H1 (cell line): ENCODE data around the gene NPBWR2. TPM values are rescaled to one million over a fixed set of nuclear protein-coding genes. Genes with fewer than 3 reads are reported as not detected.

Source experiments
- CTCF ChIA-PET: fragments of 300-600 bp; sonication (Branson Sonifier 250); formaldehyde crosslinking; loops from one replicate; lab custom pipeline; 2021; ENCODE audit not compliant: partially characterized antibody; lab: Charles Lee
- POLR2A ChIA-PET: fragments of 300-600 bp; sonication (Branson Sonifier 250); formaldehyde crosslinking; loops from one replicate; lab custom pipeline; 2021; ENCODE audit warnings: inconsistent platforms; ENCODE audit not compliant: partially characterized antibody; lab: Charles Lee
- DNase-seq, 2 experiments: peaks; one replicate each; pipeline versions ENCODE4 v3.0.0 to v3.0.0-alpha.2; 2010 to 2022; ENCODE audit warnings: low spot score in 2 of 2, low read depth in 1 of 2, mixed read lengths in 1 of 2
- FAIRE-seq: peaks from 2 replicates; lab custom pipeline; 2011; peaks lifted over from hg19 to GRCh38; lab: Jason Lieb, UNC
- H2AFZ ChIP-seq: 2 replicates; pipeline ENCODE4 v1.8.1; 2012; ENCODE audit warnings: low read length, inconsistent platforms
- H2AK5ac ChIP-seq: 2 replicates; pipeline ENCODE4 v1.6.1; 2013; ENCODE audit warnings: low read depth, low read length
- H2BK120ac ChIP-seq: replicated peaks from 2 replicates; pipeline ENCODE3; 2013; ENCODE audit warnings: low read depth, low read length, inconsistent platforms
- H2BK12ac ChIP-seq: 2 replicates; pipeline ENCODE4 v1.6.1; 2013; ENCODE audit warnings: low read depth, low read length
- H2BK15ac ChIP-seq: 2 replicates; pipeline ENCODE4 v1.6.1; 2013; ENCODE audit warnings: low read length
- H2BK20ac ChIP-seq: 2 replicates; pipeline ENCODE4 v1.6.1; 2013; ENCODE audit warnings: low read length
- H2BK5ac ChIP-seq: 2 replicates; pipeline ENCODE4 v1.6.1; 2013; ENCODE audit warnings: low read depth, low read length
- H3K14ac ChIP-seq: 2 replicates; pipeline ENCODE4 v1.6.1; 2013; ENCODE audit warnings: inconsistent platforms; ENCODE audit not compliant: insufficient read length
- H3K18ac ChIP-seq: 2 replicates; pipeline ENCODE4 v1.6.1; 2013; ENCODE audit warnings: low read length; ENCODE audit errors: extremely low read depth
- H3K23ac ChIP-seq: 2 replicates; pipeline ENCODE4 v1.6.1; 2013; ENCODE audit warnings: inconsistent platforms; ENCODE audit not compliant: insufficient read length
- H3K23me2 ChIP-seq: 2 replicates; pipeline ENCODE4 v1.6.1; 2013; ENCODE audit warnings: low read depth, low read length
- H3K27ac ChIP-seq: 2 replicates; pipeline ENCODE4 v1.6.1; 2011; ENCODE audit warnings: low read depth, low read length, inconsistent platforms
- H3K27me3 ChIP-seq, 4 experiments: replicated peaks in 1 of 4; 1 replicate in 1 of 4; 2 replicates in 3 of 4; pipeline versions ENCODE4 v1.6.1 to v1.8.1; 2011 to 2013; ENCODE audit warnings: low read length in 3 of 4, mild to moderate bottlenecking in 3 of 4, inconsistent platforms in 2 of 4, mixed read lengths in 2 of 4, moderate library complexity in 1 of 4; ENCODE audit not compliant: control insufficient read depth in 3 of 4, insufficient read depth in 3 of 4; ENCODE audit errors: extremely low read depth in 1 of 4
- H3K36me3 ChIP-seq, 4 experiments: 2 replicates each; pipeline versions ENCODE4 v1.6.1 to v1.8.1; 2011 to 2013; ENCODE audit warnings: mild to moderate bottlenecking in 4 of 4, low read length in 3 of 4, moderate library complexity in 2 of 4, control low read depth in 1 of 4, inconsistent platforms in 1 of 4; ENCODE audit not compliant: insufficient read depth in 4 of 4, control insufficient read depth in 2 of 4
- H3K4ac ChIP-seq: replicated peaks from 2 replicates; pipeline ENCODE3; 2013; ENCODE audit warnings: low read length, low read depth, mixed read lengths, inconsistent platforms; ENCODE audit not compliant: insufficient read length
- H3K4me1 ChIP-seq, 4 experiments: replicated peaks in 1 of 4; 1 replicate in 1 of 4; 2 replicates in 3 of 4; pipeline versions ENCODE4 v1.6.1 to v1.8.1; 2011 to 2013; ENCODE audit warnings: low read length in 3 of 4, inconsistent platforms in 2 of 4, mixed read lengths in 1 of 4; ENCODE audit not compliant: insufficient read depth in 4 of 4, control insufficient read depth in 3 of 4
- H3K4me2 ChIP-seq, 2 experiments: 2 replicates each; pipeline versions ENCODE4 v1.6.1 to v1.8.1; 2011 to 2013; ENCODE audit warnings: low read depth in 2 of 2, low read length in 2 of 2, control low read depth in 1 of 2, inconsistent platforms in 1 of 2, mild to moderate bottlenecking in 1 of 2; ENCODE audit not compliant: insufficient read depth in 1 of 2
- H3K4me3 ChIP-seq, 4 experiments: fragments of 200-600, 300-600 bp in 1 of 4; sonication (generic), shearing (Covaris generic), sonication (Bioruptor Twin) in 1 of 4; 2 replicates each; pipeline versions ENCODE4 v1.5.1 to v1.8.1; 2011 to 2016; ENCODE audit warnings: low read length in 4 of 4, low read depth in 3 of 4, control low read depth in 2 of 4, inconsistent platforms in 2 of 4, mild to moderate bottlenecking in 2 of 4, mixed read lengths in 1 of 4, moderate library complexity in 1 of 4; ENCODE audit not compliant: insufficient read depth in 2 of 4; ENCODE audit errors: extremely low read depth in 1 of 4
- H3K56ac ChIP-seq: replicated peaks from 2 replicates; pipeline ENCODE3; 2013; ENCODE audit warnings: low read depth, mild to moderate bottlenecking, mixed read lengths, low read length, inconsistent platforms; ENCODE audit not compliant: insufficient read length
- H3K79me1 ChIP-seq: 2 replicates; pipeline ENCODE4 v1.6.1; 2013; ENCODE audit warnings: low read depth, low read length, control low read depth
- H3K79me2 ChIP-seq, 2 experiments: 2 replicates each; pipeline versions ENCODE4 v1.6.1 to v1.8.1; 2012 to 2013; ENCODE audit warnings: low read length in 2 of 2, mild to moderate bottlenecking in 2 of 2, inconsistent platforms in 1 of 2; ENCODE audit not compliant: insufficient read depth in 2 of 2, control insufficient read depth in 1 of 2
- H3K9ac ChIP-seq, 4 experiments: replicated peaks in 1 of 4; 1 replicate in 1 of 4; 2 replicates in 3 of 4; pipeline versions ENCODE4 v1.6.1 to v1.8.1; 2011 to 2013; ENCODE audit warnings: low read depth in 3 of 4, low read length in 3 of 4, control low read depth in 2 of 4, mild to moderate bottlenecking in 2 of 4, moderate library complexity in 2 of 4, inconsistent platforms in 1 of 4; ENCODE audit errors: extremely low read depth in 1 of 4
- H3K9me3 ChIP-seq, 2 experiments: 2 replicates each; pipeline versions ENCODE4 v1.6.1 to v1.8.1; 2012 to 2013; ENCODE audit warnings: mild to moderate bottlenecking in 2 of 2, moderate library complexity in 2 of 2, control low read depth in 1 of 2, inconsistent platforms in 1 of 2, low read depth in 1 of 2, low read length in 1 of 2, mixed read lengths in 1 of 2; ENCODE audit not compliant: insufficient read depth in 2 of 2
- H4K20me1 ChIP-seq, 2 experiments: replicated peaks in 1 of 2; 2 replicates each; pipeline versions ENCODE3 to v1.8.1; 2011 to 2013; ENCODE audit warnings: inconsistent platforms in 2 of 2, low read length in 2 of 2, mild to moderate bottlenecking in 1 of 2; ENCODE audit not compliant: insufficient read depth in 2 of 2, control insufficient read depth in 1 of 2
- H4K5ac ChIP-seq: 2 replicates; pipeline ENCODE4 v1.6.1; 2013; ENCODE audit warnings: low read length, low read depth, mixed read lengths, inconsistent platforms; ENCODE audit not compliant: insufficient read length
- H4K8ac ChIP-seq: 2 replicates; pipeline ENCODE4 v1.8.0; 2013; ENCODE audit warnings: mild to moderate bottlenecking, moderate library complexity, low read length, inconsistent platforms; ENCODE audit not compliant: insufficient read depth; ENCODE audit errors: extremely low read depth
- H4K91ac ChIP-seq: replicated peaks from 2 replicates; pipeline ENCODE3; 2013; ENCODE audit warnings: low read length, mixed read lengths, inconsistent platforms; ENCODE audit not compliant: insufficient read length
- CBX5 ChIP-seq: fragments of 300-800, 300-1000 bp; sonication (generic); IDR thresholded peaks from 2 replicates; pipeline ENCODE4 v1.7.1; 2016; ENCODE audit warnings: antibody characterized with exemption, low read length, low read depth
- CHD1 ChIP-seq: IDR thresholded peaks from 2 replicates; pipeline ENCODE4 v1.6.1; 2012; ENCODE audit warnings: low read depth, low read length, improper control_type of control experiment
- EP300 ChIP-seq, 2 experiments: IDR thresholded peaks; 1 replicate in 1 of 2; 2 replicates in 1 of 2; pipeline ENCODE4 v1.6.1; 2011 to 2012; ENCODE audit warnings: low read depth in 2 of 2, low read length in 2 of 2, mild to moderate bottlenecking in 2 of 2, borderline replicate concordance in 1 of 2, inconsistent platforms in 1 of 2, moderate library complexity in 1 of 2
- EZH2 ChIP-seq: fragments of 200-600 bp; sonication (generic); IDR thresholded peaks from 2 replicates; pipeline ENCODE4 v1.7.1; 2012; ENCODE audit warnings: low read depth, mild to moderate bottlenecking, moderate library complexity, low read length, inconsistent platforms; ENCODE audit not compliant: severe bottlenecking
- HDAC6 ChIP-seq: IDR thresholded peaks from one replicate; pipeline ENCODE4 v1.7.1; 2012; ENCODE audit warnings: low read depth, mild to moderate bottlenecking, inconsistent platforms, low read length, moderate library complexity
- KDM5A ChIP-seq: fragments of 200-600 bp; IDR thresholded peaks from 2 replicates; pipeline ENCODE4 v1.7.1; 2012; ENCODE audit warnings: mild to moderate bottlenecking, low read length, inconsistent platforms, mixed read lengths
- RNF2 ChIP-seq: fragments of 200-900, 300-1000 bp; sonication (generic); IDR thresholded peaks from 2 replicates; pipeline ENCODE4 v1.7.1; 2016; ENCODE audit warnings: borderline replicate concordance, low read depth, mild to moderate bottlenecking, antibody characterized with exemption, low read length; ENCODE audit not compliant: poor library complexity, severe bottlenecking; ENCODE audit errors: missing control alignments
- RXRA ChIP-seq: IDR thresholded peaks from 2 replicates; pipeline ENCODE4 v1.6.1; 2011; ENCODE audit warnings: low read depth, mild to moderate bottlenecking, low read length, moderate library complexity; ENCODE audit not compliant: insufficient read depth
- SIN3A ChIP-seq, 2 experiments: IDR thresholded peaks in 1 of 2; conservative IDR thresholded peaks in 1 of 2; 2 replicates each; pipeline ENCODE4 v1.6.1; 2011 to 2012; ENCODE audit warnings: low read length in 2 of 2, improper control_type of control experiment in 1 of 2, low read depth in 1 of 2, mild to moderate bottlenecking in 1 of 2
- SIRT6 ChIP-seq: IDR thresholded peaks from one replicate; pipeline ENCODE4 v1.7.1; 2012; ENCODE audit warnings: low read length, inconsistent platforms
- TBP ChIP-seq: IDR thresholded peaks from 2 replicates; pipeline ENCODE4 v1.6.1; 2011; ENCODE audit warnings: low read depth, low read length, improper control_type of control experiment
- ZNF274 ChIP-seq: IDR thresholded peaks from 2 replicates; pipeline ENCODE4 v1.7.0; 2012; ENCODE audit warnings: low read length, borderline replicate concordance; ENCODE audit errors: extremely low read depth
- WGBS, 2 experiments: shearing (Covaris generic) in 1 of 2; methylation state at CpG; one replicate each; pipeline versions ENCODE4 v1.1.6 to v1.1.7; 2013 to 2015; ENCODE audit warnings: low lambda C conversion rate in 2 of 2, mixed read lengths in 2 of 2, inconsistent platforms in 1 of 2, low coverage in 1 of 2, missing lambda C conversion rate in 1 of 2; ENCODE audit not compliant: insufficient replicate concordance in 2 of 2, insufficient coverage in 1 of 2, insufficient read length in 1 of 2; ENCODE audit errors: extremely low coverage in 1 of 2, missing lambda C conversion rate in 1 of 2; 5-methylcytosine and 5-hydroxymethylcytosine counted together
- polyA plus RNA-seq, 7 experiments: library from polyadenylated mRNA; depleted of rRNA in 3 of 7; stranded (reverse) in 5 of 7; unstranded in 2 of 7; fragments of >200 nt in 5 of 7; fragments of 200-250 nt in 2 of 7; gene quantifications; 1 replicate in 5 of 7; 2 replicates in 1 of 7; 4 replicates in 1 of 7; pipeline versions ENCODE4 v1.2.1 to v1.2.3, GENCODE V29; 2011 to 2013; ENCODE audit warnings: missing spikeins in 2 of 7, mixed read lengths in 2 of 7
- total RNA-seq: library from RNA; stranded (reverse); fragmentation: NEBNext Ultra II Directional; extraction: Animal tissue kit (Norgen Biotek cat#: 25700); gene quantifications from 2 replicates; pipeline ENCODE4 v1.2.1, GENCODE V29; 2021

The NPBWR2 gene
- total and polyA plus RNA-seq, 2 of the 8 experiments (the other 6 are each of a cell fraction or from before 2014, with no cell fraction given), result not detected

- Histone ChIP-seq H3K23ac (no peak overlapping the region), H2BK120ac (no peak overlapping the region), H3K79me2 (no peaks in the 10 kb centered on the region), H3K9ac (no peak overlapping the region), H4K8ac (peak overlapping the region; percentile 68; the same call in 1 of the 2 replicates), H3K27me3 (no peaks in the 10 kb centered on the region), H3K36me3 (no peaks in the 10 kb centered on the region), H3K4ac (no peak overlapping the region), H3K18ac (no peak overlapping the region), H2BK15ac (no peak overlapping the region), H3K23me2 (no peaks in the 10 kb centered on the region), H3K27ac (no peak overlapping the region), H4K91ac (no peak overlapping the region), H3K4me3 (no peak overlapping the region), H3K4me2 (no peak overlapping the region), H3K14ac (no peak overlapping the region), H3K9me3 (no peaks in the 10 kb centered on the region), H3K4me1 (no peaks in the 10 kb centered on the region), H2BK5ac (no peak overlapping the region), H4K20me1 (peaks cover 0 to 4% of the 10 kb centered on the region in 2 experiments), H2AK5ac (no peak overlapping the region), H3K79me1 (no peaks in the 10 kb centered on the region), H3K56ac (no peak overlapping the region), H2AFZ (no peak overlapping the region), H2BK12ac (peak overlapping the region; percentile 39; the same call in 1 of the 2 replicates), H2BK20ac (no peak overlapping the region), H4K5ac (no peak overlapping the region)
- no peak for FAIRE-seq
- ChIA-PET POLR2A (no interaction called here), CTCF (interaction anchor here (0.5 to 6.4 kb wide), 6 partner anchors 8 to 491 kb away, joined by 3 to 59 read pairs (median 4); no protein-coding TSS in a partner anchor)
- peak in 1 of 2 experiments; percentile 45 for DNase-seq
- WGBS, 2 experiments, result 86% methylated on average over 16 of the region's 19 CpGs; no CpG with 5 or more reads in 1 of the 2 experiments
- TF ChIP-seq EZH2, result no peak
- TF ChIP-seq CBX5, result no peak
- TF ChIP-seq RXRA, result no peak
- TF ChIP-seq CHD1, result no peak
- no peak for TF ChIP-seq HDAC6
- no peak for TF ChIP-seq ZNF274
- TF ChIP-seq RNF2, result no peak
- TF ChIP-seq KDM5A, result no peak
- TF ChIP-seq TBP, result no peak
- TF ChIP-seq SIRT6, result no peak
- no peak for TF ChIP-seq EP300 (IDR thresholded peaks at IDR 0.05; ENCODE audit: borderline replicate concordance in 1 of 2, low read depth in 2 of 2, low read length in 2 of 2)
- no peak for TF ChIP-seq SIN3A (conservative IDR thresholded peaks at IDR 0.05 in 1 of 2, IDR thresholded peaks at IDR 0.05 in 1 of 2; ENCODE audit: low read depth in 1 of 2, low read length in 2 of 2)
These were observed 4.7 kb upstream of the NPBWR2 start for GRCh38 chr20:64111841-64112641.
